Bronchial epithelial cell (primary cell): ENCODE results near the gene BBS4. TPM values are rescaled to one million over a fixed set of nuclear protein-coding genes. Genes with fewer than 3 reads are reported as not detected.
"Not testable (repeated sequence)": the region's sequence is repeated elsewhere in the genome, so short reads cannot be mapped to it uniquely, and the experiment has no call there.

ENCODE experiments used
- DNase-seq: peaks from one replicate; pipeline ENCODE4 v3.0.0-alpha.2; 2010; ENCODE audit warnings: low read depth
- FAIRE-seq: peaks from 2 replicates; lab custom pipeline; 2011; peaks lifted over from hg19 to GRCh38; lab: Jason Lieb, UNC
- H3K27me3 ChIP-seq: 2 replicates; pipeline ENCODE4 v1.5.1; 2011; ENCODE audit warnings: low read length; ENCODE audit not compliant: control insufficient read depth, insufficient read depth
- H3K36me3 ChIP-seq: 2 replicates; pipeline ENCODE4 v1.5.1; 2011; ENCODE audit warnings: low read length; ENCODE audit not compliant: control insufficient read depth, insufficient read depth
- H3K4me3 ChIP-seq: 2 replicates; pipeline ENCODE4 v1.5.1; 2011; ENCODE audit warnings: mild to moderate bottlenecking, low read depth, low read length, control low read depth
- CTCF ChIP-seq: IDR thresholded peaks from 2 replicates; pipeline ENCODE4 v1.5.1; 2011; ENCODE audit warnings: mild to moderate bottlenecking, moderate library complexity, low read length, control low read depth, inconsistent platforms; ENCODE audit not compliant: insufficient read depth, severe bottlenecking
- total RNA-seq: library from RNA; depleted of rRNA; stranded (reverse); fragments of >200 nt; gene quantifications from 2 replicates; pipeline ENCODE4 v1.2.1, GENCODE V29; 2014

BBS4 gene
- total RNA-seq, 1 donor from 2014 or later = 7.1 TPM

- peak overlapping the region; percentile 21 for H3K4me3 ChIP-seq
- not testable (repeated sequence) for H3K36me3 ChIP-seq, H3K27me3 ChIP-seq, FAIRE-seq
- peak; percentile 72 for TF ChIP-seq CTCF
- peak; percentile 69 for DNase-seq
Observed at GRCh38 chr15:72670656-72671352, 15.2 kb upstream of the BBS4 start.

- DNase-seq = no peak
- Histone ChIP-seq H3K27me3 (no peaks in the 10 kb centered on the region), H3K4me3 (no peak overlapping the region), H3K36me3 (no peaks in the 10 kb centered on the region)
- TF ChIP-seq CTCF = no peak
- no peak for FAIRE-seq
Observed at GRCh38 chr15:72671525-72671924, 14.5 kb upstream of the BBS4 start.

- TF ChIP-seq CTCF = no peak
- H3K4me3 ChIP-seq = no peak overlapping the region
- DNase-seq (no peak), FAIRE-seq (no peak)
- no peaks in the 10 kb centered on the region for H3K36me3 ChIP-seq
- peaks cover 2% of the 10 kb centered on the region for H3K27me3 ChIP-seq
Observed at GRCh38 chr15:72676838-72677237, 9.2 kb upstream of the BBS4 start.

- no peak for TF ChIP-seq CTCF
- DNase-seq = no peak
- no peak for FAIRE-seq
- H3K27me3 ChIP-seq = peaks cover 2% of the 10 kb centered on the region
- no peak overlapping the region for H3K4me3 ChIP-seq
- no peaks in the 10 kb centered on the region for H3K36me3 ChIP-seq
Observed at GRCh38 chr15:72680931-72681330, 5.1 kb upstream of the BBS4 start.

GRCh38 chr15:72682772-72683171 lies 3.2 kb upstream of the BBS4 start:
- Histone ChIP-seq H3K36me3 (no peaks in the 10 kb centered on the region), H3K27me3 (peaks cover 2% of the 10 kb centered on the region), H3K4me3 (no peak overlapping the region)
- no peak for DNase-seq
- no peak for TF ChIP-seq CTCF
- no peak for FAIRE-seq

- FAIRE-seq (no peak), DNase-seq (peak; percentile 7)
- peak overlapping the region; percentile 77 for H3K4me3 ChIP-seq
- H3K36me3 ChIP-seq = no peaks in the 10 kb centered on the region
- no peaks in the 10 kb centered on the region for H3K27me3 ChIP-seq
- no peak for TF ChIP-seq CTCF
Observed at GRCh38 chr15:72685301-72685924, 594 bp upstream of the BBS4 start.
